ENCODE measurements around the gene SMAD2. TPM values are rescaled to one million over a fixed set of nuclear protein-coding genes. Genes with fewer than 3 reads are reported as not detected.

The SMAD2 gene
- total and polyA plus RNA-seq, 4 experiments from 2014 or later, result 88.5 to 131 (median 109) TPM

DNA sequence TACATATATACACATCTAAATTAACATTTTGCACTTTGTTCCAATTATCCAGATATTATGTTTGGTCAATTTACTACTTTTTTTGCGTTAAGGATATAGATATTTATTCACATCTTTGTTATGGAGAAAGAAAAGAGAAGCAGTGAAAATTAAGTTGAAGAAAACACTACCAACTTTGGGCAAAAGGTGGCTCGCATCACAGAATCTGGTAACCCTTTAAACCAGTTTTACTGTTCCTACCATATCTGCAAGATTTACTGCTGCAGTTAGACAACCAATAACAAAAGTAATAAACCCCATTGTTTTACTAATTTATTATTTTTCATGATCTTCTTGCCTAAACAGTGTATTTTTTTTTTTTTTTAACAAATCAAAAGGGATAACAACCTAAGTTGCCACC lies 53.6 kb downstream of the SMAD2 start:
- no peak for DNase-seq
- Mint-ChIP-seq H3K27me3 (no peaks in the 10 kb centered on the region), H3K27ac (peak overlapping the region in 2 of 7 donors; percentile 15 to 23), H3K4me1 (peaks cover 29 to 63% (median 48%) of the 10 kb centered on the region in 4 donors), H3K9me3 (peaks cover 0 to 3% (median 0%) of the 10 kb centered on the region in 8 donors), H3K4me3 (no peak overlapping the region), H3K36me3 (peaks cover 16 to 26% of the 10 kb centered on the region in 2 donors)
- Histone ChIP-seq H3K4me3 (ENCODE audit: low read length in 2 of 2) (no peak overlapping the region), H3K36me3 (ENCODE audit: insufficient read depth, low read length) (no peaks in the 10 kb centered on the region), H3K27ac (ENCODE audit: low read depth, low read length) (no peak overlapping the region), H3K4me1 (ENCODE audit: insufficient read depth, low read length) (peaks cover 2% of the 10 kb centered on the region), H3K9me3 (ENCODE audit: control insufficient read depth in 1 of 2, low read length in 2 of 2) (no peaks in the 10 kb centered on the region), H3K27me3 (ENCODE audit: insufficient read depth, low read length) (no peaks in the 10 kb centered on the region)
- intact Hi-C loops (cut with micrococcal nuclease), result no loop called here
- ChIA-PET POLR2A (ENCODE audit: partially characterized antibody) (no interaction called here), CTCF (ENCODE audit: partially characterized antibody) (interaction anchor here (0.6 to 1.7 kb wide), 2 partner anchors 25 to 29 kb away, joined by 3 read pairs; no protein-coding TSS in a partner anchor)

DNA sequence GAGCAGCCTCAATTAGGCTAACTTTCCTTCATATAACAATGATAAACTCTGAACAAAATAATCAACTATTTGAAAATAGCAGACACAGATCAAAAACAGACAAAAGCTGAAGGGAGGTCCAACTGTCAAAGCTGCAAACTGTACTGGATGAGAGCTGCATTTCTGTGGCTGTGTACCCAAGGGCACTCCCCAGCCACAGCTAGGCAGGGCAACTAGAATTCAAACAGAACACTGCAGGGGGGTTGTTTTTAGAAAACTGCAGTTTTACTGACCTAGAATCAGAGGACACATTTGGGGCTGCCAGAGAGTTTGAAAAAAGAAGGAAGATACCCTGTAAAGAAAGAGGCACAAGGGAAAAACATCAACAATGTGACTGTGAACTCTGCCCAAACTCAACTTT lies 56.8 kb downstream of the SMAD2 start:
- Mint-ChIP-seq H3K4me1 (peaks cover 26 to 64% (median 46%) of the 10 kb centered on the region in 4 donors), H3K36me3 (peaks cover 12 to 13% of the 10 kb centered on the region in 2 donors), H3K27me3 (no peaks in the 10 kb centered on the region), H3K4me3 (peak overlapping the region in 1 of 8 donors; percentile 26), H3K27ac (peak overlapping the region; percentile 34 to 92 (median 50)), H3K9me3 (no peaks in the 10 kb centered on the region)
- ChIA-PET POLR2A (ENCODE audit: partially characterized antibody) (no interaction called here), CTCF (ENCODE audit: partially characterized antibody) (no interaction called here)
- intact Hi-C loops (cut with micrococcal nuclease), result loop anchor here (5.0 kb wide), 1 partner anchor 39 kb away; no protein-coding TSS in a partner anchor
- Histone ChIP-seq H3K36me3 (ENCODE audit: insufficient read depth, low read length) (peaks cover 5% of the 10 kb centered on the region), H3K27me3 (ENCODE audit: insufficient read depth, low read length) (no peaks in the 10 kb centered on the region), H3K9me3 (ENCODE audit: control insufficient read depth in 1 of 2, low read length in 2 of 2) (no peaks in the 10 kb centered on the region), H3K4me3 (ENCODE audit: low read length in 2 of 2) (no peak overlapping the region), H3K27ac (ENCODE audit: low read depth, low read length) (no peak overlapping the region), H3K4me1 (ENCODE audit: insufficient read depth, low read length) (peaks cover 11% of the 10 kb centered on the region)
- DNase-seq, result no peak

GRCh38 chr18:47872426-47872825 lies 58.0 kb downstream of the SMAD2 start:
- POLR2A ChIA-PET (ENCODE audit: partially characterized antibody), result no interaction called here
- intact Hi-C loops (cut with micrococcal nuclease), result loop anchor here (5.0 kb wide), 1 partner anchor 40 kb away; no protein-coding TSS in a partner anchor
- H3K9me3 ChIP-seq (ENCODE audit: control insufficient read depth in 1 of 2, low read length in 2 of 2), result no peaks in the 10 kb centered on the region

GRCh38 chr18:47871288-47871687 lies 59.2 kb downstream of the SMAD2 start:
- no peak overlapping the region for H3K4me3 Mint-ChIP-seq
- peaks cover 26% of the 10 kb centered on the region in 2 donors for H3K36me3 Mint-ChIP-seq
- H3K4me1 Mint-ChIP-seq, result peaks cover 20 to 49% (median 35%) of the 10 kb centered on the region in 4 donors
- H3K27me3 ChIP-seq (ENCODE audit: insufficient read depth, low read length), result no peaks in the 10 kb centered on the region
- H3K4me1 ChIP-seq (ENCODE audit: insufficient read depth, low read length), result peaks cover 11% of the 10 kb centered on the region
- no peaks in the 10 kb centered on the region for H3K9me3 ChIP-seq (ENCODE audit: control insufficient read depth in 1 of 2, low read length in 2 of 2)
- ChIA-PET POLR2A (ENCODE audit: partially characterized antibody) (no interaction called here), CTCF (ENCODE audit: partially characterized antibody) (interaction anchor here (0.7 kb wide), 1 partner anchor 150 kb away, joined by 3 read pairs; no protein-coding TSS in a partner anchor)
- no peaks in the 10 kb centered on the region for H3K27me3 Mint-ChIP-seq
- intact Hi-C loops (cut with micrococcal nuclease), result loop anchor here (2.0 to 5.0 kb wide), 2 partner anchors 41 to 60 kb away; partner anchors contain the start of gene SMAD2
- H3K27ac ChIP-seq (ENCODE audit: low read depth, low read length), result no peak overlapping the region
- H3K4me3 ChIP-seq (ENCODE audit: low read length in 2 of 2), result no peak overlapping the region
- no peaks in the 10 kb centered on the region for H3K9me3 Mint-ChIP-seq
- H3K27ac Mint-ChIP-seq, result peak overlapping the region in 1 of 7 donors; percentile 41
- no peak for DNase-seq
- H3K36me3 ChIP-seq (ENCODE audit: insufficient read depth, low read length), result peaks cover 11% of the 10 kb centered on the region

More at GRCh38 chr18:47872426-47872825, 58.0 kb downstream of the SMAD2 start:
- CTCF ChIA-PET (ENCODE audit: partially characterized antibody), result no interaction called here
- DNase-seq, result no peak
- no peak overlapping the region for H3K27ac ChIP-seq (ENCODE audit: low read depth, low read length)
- no peaks in the 10 kb centered on the region for H3K27me3 Mint-ChIP-seq
- H3K4me1 ChIP-seq (ENCODE audit: insufficient read depth, low read length), result peaks cover 11% of the 10 kb centered on the region
- peaks cover 23 to 55% (median 42%) of the 10 kb centered on the region in 4 donors for H3K4me1 Mint-ChIP-seq
- no peaks in the 10 kb centered on the region for H3K27me3 ChIP-seq (ENCODE audit: insufficient read depth, low read length)
- H3K36me3 ChIP-seq (ENCODE audit: insufficient read depth, low read length), result peaks cover 11% of the 10 kb centered on the region
- H3K27ac Mint-ChIP-seq, result no peak overlapping the region
- H3K4me3 ChIP-seq (ENCODE audit: low read length in 2 of 2), result no peak overlapping the region
- H3K36me3 Mint-ChIP-seq, result peaks cover 20 to 22% of the 10 kb centered on the region in 2 donors
- no peak overlapping the region for H3K4me3 Mint-ChIP-seq
- H3K9me3 Mint-ChIP-seq, result no peaks in the 10 kb centered on the region

- H3K27ac Mint-ChIP-seq, result peak overlapping the region in 1 of 7 donors; percentile 6
- POLR2A ChIA-PET (ENCODE audit: partially characterized antibody), result no interaction called here
Measured at GRCh38 chr18:47870605-47871004, 59.9 kb downstream of the SMAD2 start.

GRCh38 chr18:47868744-47869143 lies 61.7 kb downstream of the SMAD2 start:
- H3K4me3 ChIP-seq (ENCODE audit: low read length in 2 of 2), result no peak overlapping the region
- no peaks in the 10 kb centered on the region for H3K9me3 Mint-ChIP-seq
- H3K27ac ChIP-seq (ENCODE audit: low read depth, low read length), result no peak overlapping the region
- DNase-seq, result no peak
- ChIA-PET CTCF (ENCODE audit: partially characterized antibody) (no interaction called here), POLR2A (ENCODE audit: partially characterized antibody) (no interaction called here)
- peaks cover 44 to 48% of the 10 kb centered on the region in 2 donors for H3K36me3 Mint-ChIP-seq
- no peaks in the 10 kb centered on the region for H3K9me3 ChIP-seq (ENCODE audit: control insufficient read depth in 1 of 2, low read length in 2 of 2)
- peaks cover 12 to 33% (median 18%) of the 10 kb centered on the region in 4 donors for H3K4me1 Mint-ChIP-seq
- H3K4me3 Mint-ChIP-seq, result no peak overlapping the region
- no peaks in the 10 kb centered on the region for H3K27me3 ChIP-seq (ENCODE audit: insufficient read depth, low read length)
- H3K27me3 Mint-ChIP-seq, result no peaks in the 10 kb centered on the region
- H3K4me1 ChIP-seq (ENCODE audit: insufficient read depth, low read length), result peaks cover 11% of the 10 kb centered on the region
- no peak overlapping the region for H3K27ac Mint-ChIP-seq
- intact Hi-C loops (cut with micrococcal nuclease), result no loop called here
- peaks cover 17% of the 10 kb centered on the region for H3K36me3 ChIP-seq (ENCODE audit: insufficient read depth, low read length)

More at GRCh38 chr18:47870605-47871004, 59.9 kb downstream of the SMAD2 start:
- intact Hi-C loops (cut with micrococcal nuclease), result loop anchor here (2.0 to 5.0 kb wide), 2 partner anchors 42 to 60 kb away; partner anchors contain the start of gene SMAD2
- no peak overlapping the region for H3K27ac ChIP-seq (ENCODE audit: low read depth, low read length)
- H3K4me1 ChIP-seq (ENCODE audit: insufficient read depth, low read length), result peaks cover 11% of the 10 kb centered on the region
- CTCF ChIA-PET (ENCODE audit: partially characterized antibody), result interaction anchor here (0.7 kb wide), 1 partner anchor 151 kb away, joined by 3 read pairs; no protein-coding TSS in a partner anchor
- H3K4me3 Mint-ChIP-seq, result no peak overlapping the region
- H3K9me3 ChIP-seq (ENCODE audit: control insufficient read depth in 1 of 2, low read length in 2 of 2), result no peaks in the 10 kb centered on the region
- peaks cover 11% of the 10 kb centered on the region for H3K36me3 ChIP-seq (ENCODE audit: insufficient read depth, low read length)
- H3K36me3 Mint-ChIP-seq, result peaks cover 28 to 30% of the 10 kb centered on the region in 2 donors
- H3K4me1 Mint-ChIP-seq, result peaks cover 18 to 49% (median 33%) of the 10 kb centered on the region in 4 donors
- no peak overlapping the region for H3K4me3 ChIP-seq (ENCODE audit: low read length in 2 of 2)
- no peak for DNase-seq
- no peaks in the 10 kb centered on the region for H3K9me3 Mint-ChIP-seq
- H3K27me3 Mint-ChIP-seq, result no peaks in the 10 kb centered on the region
- no peaks in the 10 kb centered on the region for H3K27me3 ChIP-seq (ENCODE audit: insufficient read depth, low read length)

- POLR2A ChIA-PET (ENCODE audit: partially characterized antibody), result no interaction called here
- intact Hi-C loops (cut with micrococcal nuclease), result no loop called here
Measured at GRCh38 chr18:47865183-47865582, 65.3 kb downstream of the SMAD2 start.

More at GRCh38 chr18:47865183-47865582, 65.3 kb downstream of the SMAD2 start:
- H3K4me3 ChIP-seq (ENCODE audit: low read length in 2 of 2), result no peak overlapping the region
- peaks cover 0 to 7% (median 0%) of the 10 kb centered on the region in 8 donors for H3K9me3 Mint-ChIP-seq
- H3K4me1 Mint-ChIP-seq, result peaks cover 4 to 7% (median 5%) of the 10 kb centered on the region in 4 donors
- H3K36me3 ChIP-seq (ENCODE audit: insufficient read depth, low read length), result peaks cover 23% of the 10 kb centered on the region
- H3K4me1 ChIP-seq (ENCODE audit: insufficient read depth, low read length), result no peaks in the 10 kb centered on the region
- DNase-seq, result no peak
- CTCF ChIA-PET (ENCODE audit: partially characterized antibody), result no interaction called here
- no peak overlapping the region for H3K4me3 Mint-ChIP-seq
- peaks cover 69% of the 10 kb centered on the region in 2 donors for H3K36me3 Mint-ChIP-seq
- H3K27ac Mint-ChIP-seq, result no peak overlapping the region
- H3K27me3 ChIP-seq (ENCODE audit: insufficient read depth, low read length), result no peaks in the 10 kb centered on the region
- H3K27me3 Mint-ChIP-seq, result no peaks in the 10 kb centered on the region
- H3K27ac ChIP-seq (ENCODE audit: low read depth, low read length), result no peak overlapping the region
- H3K9me3 ChIP-seq (ENCODE audit: control insufficient read depth in 1 of 2, low read length in 2 of 2), result no peaks in the 10 kb centered on the region
